Mammary epithelial cell (primary cell): ENCODE data around the gene ARL2.
"Not testable (repeated sequence)": the region's sequence is repeated elsewhere in the genome, so short reads cannot be mapped to it uniquely, and the experiment has no call there.

ENCODE experiments used
- CTCF ChIP-seq, 2 donors: IDR thresholded peaks in 1 of 2; conservative IDR thresholded peaks in 1 of 2; 2 replicates each; pipeline ENCODE4 v1.5.1; 2011 to 2012; ENCODE audit warnings: inconsistent platforms in 2 of 2, low read length in 2 of 2, mild to moderate bottlenecking in 2 of 2, control low read depth in 1 of 2, low read depth in 1 of 2; ENCODE audit not compliant: insufficient read depth in 1 of 2; ENCODE audit errors: extremely low read depth in 1 of 2
- EZH2 ChIP-seq: IDR thresholded peaks from 2 replicates; pipeline ENCODE4 v1.6.1; 2012; ENCODE audit warnings: low read length, inconsistent platforms, borderline replicate concordance

GRCh38 chr11:65003968-65004367 lies 10.0 kb upstream of the ARL2 start:
- TF ChIP-seq CTCF (conservative IDR thresholded peaks at IDR 0.05 in 1 of 2, IDR thresholded peaks at IDR 0.05 in 1 of 2; ENCODE audit: extremely low read depth in 1 of 2, insufficient read depth in 1 of 2, low read depth in 1 of 2, low read length in 2 of 2); EZH2: not testable (repeated sequence)
